ENCODE measurements around the gene CHST1. TPM values are rescaled to one million over a fixed set of nuclear protein-coding genes. Genes with fewer than 3 reads are reported as not detected.

CHST1 gene
- total RNA-seq, 1 donor from 2014 or later = not detected

DNA sequence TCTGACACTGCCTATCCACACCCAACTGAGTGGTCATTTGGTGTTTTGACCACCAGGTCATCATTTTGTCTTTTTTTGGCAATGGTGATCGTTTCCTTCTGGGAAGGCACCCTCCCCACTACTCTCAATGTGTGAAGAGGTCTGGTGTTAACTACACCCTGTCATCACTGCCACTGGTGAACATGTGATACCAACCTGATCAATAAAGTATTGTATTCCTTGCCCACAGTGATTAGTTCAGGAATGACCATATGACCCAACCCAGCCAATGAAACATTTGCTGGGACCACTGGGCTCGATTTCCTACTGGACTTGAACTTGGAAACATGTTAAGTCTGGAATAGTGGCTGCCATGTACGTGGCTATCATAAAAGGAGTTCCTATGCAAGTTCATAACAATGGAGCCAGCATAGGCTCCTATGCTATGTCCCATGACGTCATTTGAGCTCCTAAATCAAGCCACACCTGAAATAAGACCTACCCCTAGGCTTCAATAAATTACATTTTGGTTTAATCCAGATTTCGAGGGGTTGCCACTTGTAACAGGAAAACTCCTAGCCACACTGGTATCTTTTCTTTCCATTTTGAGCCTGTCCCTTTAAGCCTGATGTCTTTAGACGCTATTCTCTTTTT, 51.1 kb downstream of the CHST1 start:
- TF ChIP-seq EZH2phosphoT487 (IDR thresholded peaks at IDR 0.05) (no peak), EZH2 (IDR thresholded peaks at IDR 0.05) (no peak)
- TF ChIP-seq, protein P1, sequence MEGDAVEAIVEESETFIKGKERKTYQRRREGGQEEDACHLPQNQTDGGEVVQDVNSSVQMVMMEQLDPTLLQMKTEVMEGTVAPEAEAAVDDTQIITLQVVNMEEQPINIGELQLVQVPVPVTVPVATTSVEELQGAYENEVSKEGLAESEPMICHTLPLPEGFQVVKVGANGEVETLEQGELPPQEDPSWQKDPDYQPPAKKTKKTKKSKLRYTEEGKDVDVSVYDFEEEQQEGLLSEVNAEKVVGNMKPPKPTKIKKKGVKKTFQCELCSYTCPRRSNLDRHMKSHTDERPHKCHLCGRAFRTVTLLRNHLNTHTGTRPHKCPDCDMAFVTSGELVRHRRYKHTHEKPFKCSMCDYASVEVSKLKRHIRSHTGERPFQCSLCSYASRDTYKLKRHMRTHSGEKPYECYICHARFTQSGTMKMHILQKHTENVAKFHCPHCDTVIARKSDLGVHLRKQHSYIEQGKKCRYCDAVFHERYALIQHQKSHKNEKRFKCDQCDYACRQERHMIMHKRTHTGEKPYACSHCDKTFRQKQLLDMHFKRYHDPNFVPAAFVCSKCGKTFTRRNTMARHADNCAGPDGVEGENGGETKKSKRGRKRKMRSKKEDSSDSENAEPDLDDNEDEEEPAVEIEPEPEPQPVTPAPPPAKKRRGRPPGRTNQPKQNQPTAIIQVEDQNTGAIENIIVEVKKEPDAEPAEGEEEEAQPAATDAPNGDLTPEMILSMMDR (IDR thresholded peaks at IDR 0.05) = no peak
- peaks cover 19% of the 10 kb centered on the region for H3K4me1 Mint-ChIP-seq
- Histone ChIP-seq H3F3A (ENCODE audit: low read depth) (peaks cover 16% of the 10 kb centered on the region), H4K20me1 (ENCODE audit: low read depth) (no peaks in the 10 kb centered on the region), H3K9ac (no peak overlapping the region), H3K4me2 (no peak overlapping the region), H3K4me1 (peaks cover 17% of the 10 kb centered on the region), H3K27ac (no peak overlapping the region), H3K36me3 (no peaks in the 10 kb centered on the region), H3K9me3 (ENCODE audit: low read depth) (no peaks in the 10 kb centered on the region), H3K27me3 (peaks cover 56% of the 10 kb centered on the region), H2AFZ (replicated peaks) (no peak overlapping the region), H3K4me3 (no peak overlapping the region), H3K79me2 (ENCODE audit: low read depth) (no peaks in the 10 kb centered on the region)
- no peak for DNase-seq (ENCODE audit: low spot score)
- no peak overlapping the region for H3K4me3 Mint-ChIP-seq
- H3K27ac Mint-ChIP-seq = no peak overlapping the region
- peaks cover 8% of the 10 kb centered on the region for H3K27me3 Mint-ChIP-seq (ENCODE audit: insufficient read depth, low read depth)
- no peaks in the 10 kb centered on the region for H3K9me3 Mint-ChIP-seq
- no peaks in the 10 kb centered on the region for H3K36me3 Mint-ChIP-seq

DNA sequence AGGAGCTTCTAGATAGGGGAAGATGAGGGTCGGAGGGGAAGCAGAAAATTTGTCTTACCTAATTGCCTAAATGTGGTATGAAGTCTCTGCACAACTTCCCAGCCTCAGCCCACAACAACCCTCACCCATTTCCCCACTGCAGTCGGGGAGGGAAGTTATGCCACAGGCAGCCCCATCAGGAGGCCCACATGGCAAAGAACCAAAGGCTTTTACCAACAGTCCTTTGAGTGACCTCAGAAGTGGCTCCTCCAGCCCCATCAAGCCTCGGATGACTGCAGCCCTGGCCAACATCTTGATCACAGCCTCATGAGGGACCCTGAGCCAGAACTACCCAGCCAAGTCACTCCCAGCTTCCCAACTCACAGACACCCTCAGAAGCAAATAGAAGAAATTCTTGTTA, 54.8 kb downstream of the CHST1 start:
- Histone ChIP-seq H3F3A (ENCODE audit: low read depth) (no peaks in the 10 kb centered on the region), H3K27ac (no peak overlapping the region), H3K4me3 (no peak overlapping the region), H3K9ac (no peak overlapping the region), H3K4me2 (no peak overlapping the region), H3K9me3 (ENCODE audit: low read depth) (no peaks in the 10 kb centered on the region), H2AFZ (replicated peaks) (no peak overlapping the region), H3K36me3 (no peaks in the 10 kb centered on the region), H4K20me1 (ENCODE audit: low read depth) (no peaks in the 10 kb centered on the region), H3K27me3 (peaks cover 31% of the 10 kb centered on the region), H3K79me2 (ENCODE audit: low read depth) (no peaks in the 10 kb centered on the region), H3K4me1 (peaks cover 11% of the 10 kb centered on the region)
- DNase-seq (ENCODE audit: low spot score) = no peak
- no peaks in the 10 kb centered on the region for H3K36me3 Mint-ChIP-seq
- H3K4me3 Mint-ChIP-seq = no peak overlapping the region
- TF ChIP-seq EZH2 (IDR thresholded peaks at IDR 0.05) (no peak), EZH2phosphoT487 (IDR thresholded peaks at IDR 0.05) (no peak)
- TF ChIP-seq, protein P1 (IDR thresholded peaks at IDR 0.05) = no peak
- H3K27me3 Mint-ChIP-seq (ENCODE audit: insufficient read depth, low read depth) = peaks cover 16% of the 10 kb centered on the region
- H3K27ac Mint-ChIP-seq = peak overlapping the region; percentile 50
- peaks cover 32% of the 10 kb centered on the region for H3K4me1 Mint-ChIP-seq
- no peaks in the 10 kb centered on the region for H3K9me3 Mint-ChIP-seq

DNA sequence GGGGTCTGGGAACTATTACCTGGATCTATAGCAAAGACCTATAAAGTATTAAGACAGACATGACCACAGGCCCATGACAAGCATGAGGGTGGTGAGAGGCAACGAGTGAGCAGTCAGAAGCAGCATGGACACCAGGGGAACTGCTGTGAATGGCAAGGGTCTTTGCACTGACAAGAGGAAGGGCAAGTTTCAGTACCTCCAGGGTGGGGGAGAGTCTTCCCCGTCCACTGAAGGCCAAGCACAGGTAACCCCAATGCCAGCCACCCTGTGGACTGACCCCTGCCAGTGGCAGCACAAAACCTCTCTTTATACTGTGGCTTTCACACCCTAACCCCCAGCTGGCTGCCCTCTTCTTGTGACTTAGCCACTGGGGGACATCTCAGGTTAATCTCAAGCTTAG, 55.5 kb downstream of the CHST1 start:
- H3K4me1 Mint-ChIP-seq = peaks cover 39% of the 10 kb centered on the region
- H3K27me3 Mint-ChIP-seq (ENCODE audit: insufficient read depth, low read depth) = peaks cover 16% of the 10 kb centered on the region

More for the DNA sequence above, 55.5 kb downstream of the CHST1 start:
- Histone ChIP-seq H3K9me3 (ENCODE audit: low read depth) (no peaks in the 10 kb centered on the region), H3K27ac (no peak overlapping the region), H3F3A (ENCODE audit: low read depth) (no peaks in the 10 kb centered on the region), H3K4me2 (no peak overlapping the region), H3K9ac (no peak overlapping the region), H3K36me3 (no peaks in the 10 kb centered on the region), H2AFZ (replicated peaks) (no peak overlapping the region), H4K20me1 (ENCODE audit: low read depth) (no peaks in the 10 kb centered on the region), H3K4me1 (peaks cover 19% of the 10 kb centered on the region), H3K79me2 (ENCODE audit: low read depth) (no peaks in the 10 kb centered on the region), H3K4me3 (no peak overlapping the region), H3K27me3 (peaks cover 24% of the 10 kb centered on the region)
- DNase-seq (ENCODE audit: low spot score) = no peak
- Mint-ChIP-seq H3K27ac (no peak overlapping the region), H3K36me3 (no peaks in the 10 kb centered on the region), H3K9me3 (no peaks in the 10 kb centered on the region), H3K4me3 (no peak overlapping the region)
- TF ChIP-seq EZH2phosphoT487 (IDR thresholded peaks at IDR 0.05) (no peak), EZH2 (IDR thresholded peaks at IDR 0.05) (no peak)
- TF ChIP-seq, protein P1 (IDR thresholded peaks at IDR 0.05) = no peak
